Measurements from ENCODE around the gene CXCR1.

- TF ChIP-seq CTCF (conservative IDR thresholded peaks at IDR 0.05) (no peak), ZFX (IDR thresholded peaks at IDR 0.05) (no peak)
Observed at GRCh38 chr2:218166791-218167190, at the start of gene CXCR1.

Measured in C4-2B (cell line).